HG02970 (cell line): Measurements from ENCODE around the gene ADNP.

ENCODE experiments used
- ATAC-seq: cut with Tn5 transposase; IDR thresholded peaks from one replicate; pipeline ENCODE4 v1.9.1; 2021; ENCODE audit warnings: mild to moderate bottlenecking, moderate library complexity, moderate number of reproducible peaks; ENCODE audit not compliant: unreplicated experiment, low FRiP score

ADNP gene

DNA sequence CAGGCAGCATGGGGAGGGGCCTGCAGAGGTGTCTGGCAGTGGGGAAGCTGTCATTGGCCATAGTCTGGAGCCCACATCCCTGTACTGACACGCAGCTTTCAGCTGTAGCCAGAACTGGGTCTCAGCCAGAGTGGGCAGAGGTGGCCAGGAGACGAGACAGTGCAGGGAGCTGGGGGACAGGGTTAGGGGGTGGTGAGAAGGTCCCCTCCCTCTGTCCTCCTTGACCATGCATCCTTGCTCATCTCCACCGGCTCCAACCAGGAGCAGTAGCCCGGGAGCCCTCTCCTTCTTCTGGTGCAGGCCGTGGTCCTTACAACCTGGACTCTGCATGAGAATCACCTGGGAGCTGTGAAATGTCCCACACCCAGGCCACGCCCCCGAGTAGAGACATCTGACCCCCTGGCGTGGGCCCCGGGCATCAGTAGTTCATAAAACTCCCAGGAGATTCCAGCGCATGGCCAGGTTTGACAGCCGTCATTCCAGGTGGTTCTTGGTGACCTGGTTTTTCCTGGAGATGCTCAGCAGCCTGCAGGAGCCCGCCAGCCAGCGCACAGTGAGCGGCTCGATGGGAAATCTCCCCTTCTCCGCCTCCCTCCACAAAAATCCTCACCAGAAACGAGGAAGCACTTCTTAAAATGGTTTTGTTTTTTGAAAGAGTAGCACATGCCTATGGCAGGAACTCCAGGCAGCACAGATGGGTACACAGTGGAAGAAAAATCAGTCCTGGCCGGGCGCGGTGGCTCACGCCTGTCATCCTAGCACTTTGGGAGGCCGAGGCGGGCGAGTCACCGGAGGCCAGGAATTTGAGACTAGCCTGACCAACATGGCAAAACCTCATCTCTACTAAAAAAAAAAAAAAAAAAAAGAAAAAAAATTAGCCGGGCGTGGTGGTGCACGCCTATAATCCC is 56.2 kb downstream of the ADNP start:
- no peak for ATAC-seq

DNA sequence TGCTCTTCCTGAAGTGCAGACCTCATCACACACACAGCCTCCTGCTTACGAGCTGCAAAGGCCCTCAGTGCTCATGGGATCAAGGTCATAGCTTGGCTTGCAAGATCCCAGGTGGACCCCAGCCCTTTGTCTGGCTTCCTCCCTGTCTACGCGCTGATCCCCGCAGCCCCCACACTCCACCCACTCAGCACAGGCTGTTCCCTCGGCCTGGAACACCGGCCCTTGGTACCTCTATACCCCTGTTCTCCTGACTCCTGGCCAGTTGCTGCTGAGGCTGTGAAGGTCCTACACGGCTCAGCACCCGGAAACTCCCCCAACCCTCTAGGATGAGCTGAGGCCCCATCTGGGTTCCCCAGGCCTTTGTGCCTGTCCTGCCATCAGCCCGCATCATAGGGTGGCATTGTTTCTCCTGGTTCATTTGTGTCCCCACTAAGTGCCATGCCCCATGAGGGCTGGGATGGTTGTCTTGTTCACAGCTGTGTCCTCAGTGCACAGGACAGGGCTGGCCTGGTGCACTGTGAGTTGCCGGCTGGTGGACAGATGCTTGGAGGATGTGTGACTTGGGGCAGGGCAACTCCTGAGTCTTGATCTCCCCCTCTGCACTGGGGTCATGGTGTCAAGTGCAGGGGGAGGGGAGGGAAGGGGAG is 57.0 kb downstream of the ADNP start:
- ATAC-seq: no peak

DNA sequence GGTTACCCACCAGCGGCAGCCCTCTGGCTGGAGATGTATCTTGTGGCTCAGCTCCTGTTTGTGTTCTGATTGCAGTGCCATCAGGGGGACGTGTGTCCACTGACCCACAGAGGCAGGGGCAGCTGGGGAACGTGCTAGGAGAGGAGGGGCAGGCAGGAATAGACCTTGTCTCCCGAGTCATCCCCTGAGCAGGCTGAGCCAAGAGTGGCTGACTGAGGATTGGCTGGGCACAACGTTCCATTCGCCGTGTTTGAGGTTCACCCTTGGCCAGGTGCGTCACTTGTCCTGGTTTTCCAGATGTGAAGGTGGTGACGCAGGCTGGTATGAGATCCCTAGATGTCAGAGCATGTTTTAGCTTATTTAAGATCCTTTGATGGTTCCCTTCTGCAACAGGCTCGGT is 57.7 kb downstream of the ADNP start:
- ATAC-seq: no peak

DNA sequence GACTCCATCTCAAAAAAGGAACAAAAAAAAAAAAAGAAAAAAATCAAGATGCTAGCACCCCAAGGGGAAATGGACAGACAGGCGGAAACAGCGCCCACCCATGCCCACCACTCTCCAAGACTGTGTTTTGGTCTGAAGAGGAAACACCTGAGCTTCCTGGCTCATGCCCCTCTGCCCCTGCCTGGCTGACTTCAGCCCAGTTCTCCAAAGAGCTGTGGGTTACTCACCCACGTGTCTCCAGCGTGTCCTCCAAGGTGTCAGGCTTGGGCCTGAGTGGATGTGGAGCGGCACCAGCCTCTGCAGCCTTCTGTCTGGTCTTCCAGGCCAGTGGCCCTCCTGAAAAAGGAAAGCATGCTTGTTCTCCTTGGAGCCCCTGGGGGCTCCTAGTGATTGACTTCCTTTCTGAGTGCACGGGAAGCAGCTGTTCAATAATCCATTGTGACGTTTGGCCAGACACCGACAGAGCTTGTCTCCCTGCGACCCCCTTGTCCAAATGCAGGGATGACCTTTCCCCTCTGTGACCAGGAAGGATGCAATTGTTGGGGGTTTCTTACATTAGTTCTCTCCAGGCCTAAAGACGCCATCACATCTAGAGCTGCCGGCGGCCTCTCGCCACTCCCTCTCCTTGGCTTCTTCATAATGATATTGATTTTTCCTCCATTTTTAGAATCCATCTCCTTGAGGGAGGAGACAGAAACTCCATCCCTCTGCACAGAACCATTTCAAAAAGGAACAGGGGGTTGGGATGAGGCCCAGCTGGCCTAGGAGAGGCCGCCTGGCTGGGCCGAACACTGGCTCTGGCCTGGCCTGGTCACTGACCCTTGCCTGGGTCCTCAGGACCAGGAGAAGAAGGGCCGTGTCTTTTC is 58.4 kb downstream of the ADNP start:
- ATAC-seq: no peak

DNA sequence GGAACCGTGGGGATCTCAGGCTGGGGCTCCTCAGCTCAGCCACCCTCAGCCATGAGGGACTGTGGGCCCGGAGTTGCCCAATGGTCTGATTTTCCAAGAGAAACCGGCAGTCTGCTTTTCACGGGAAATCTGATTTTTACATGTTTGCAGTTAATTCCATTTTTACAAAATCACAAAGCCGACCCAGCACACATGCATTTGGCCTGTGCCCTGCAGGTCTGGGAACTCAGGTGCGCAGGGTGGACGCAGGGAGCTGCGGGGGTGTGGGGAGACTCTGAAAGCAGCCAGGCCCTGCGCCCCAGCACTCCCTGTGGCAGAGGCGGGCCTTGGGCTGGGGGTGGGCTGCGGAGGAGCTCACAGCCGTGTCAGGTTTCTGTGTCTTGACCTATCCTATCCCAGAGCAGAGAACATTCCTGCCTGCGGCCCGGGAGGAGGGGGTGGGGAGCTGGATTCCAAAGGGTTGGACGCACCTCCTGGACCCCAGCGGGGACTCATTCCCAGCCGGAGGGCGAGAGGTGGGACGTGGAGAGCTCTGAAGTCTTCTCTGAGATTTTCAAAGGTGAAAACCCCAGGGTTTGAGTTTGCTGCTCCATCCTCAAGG is 60.6 kb downstream of the ADNP start:
- ATAC-seq: no peak

DNA sequence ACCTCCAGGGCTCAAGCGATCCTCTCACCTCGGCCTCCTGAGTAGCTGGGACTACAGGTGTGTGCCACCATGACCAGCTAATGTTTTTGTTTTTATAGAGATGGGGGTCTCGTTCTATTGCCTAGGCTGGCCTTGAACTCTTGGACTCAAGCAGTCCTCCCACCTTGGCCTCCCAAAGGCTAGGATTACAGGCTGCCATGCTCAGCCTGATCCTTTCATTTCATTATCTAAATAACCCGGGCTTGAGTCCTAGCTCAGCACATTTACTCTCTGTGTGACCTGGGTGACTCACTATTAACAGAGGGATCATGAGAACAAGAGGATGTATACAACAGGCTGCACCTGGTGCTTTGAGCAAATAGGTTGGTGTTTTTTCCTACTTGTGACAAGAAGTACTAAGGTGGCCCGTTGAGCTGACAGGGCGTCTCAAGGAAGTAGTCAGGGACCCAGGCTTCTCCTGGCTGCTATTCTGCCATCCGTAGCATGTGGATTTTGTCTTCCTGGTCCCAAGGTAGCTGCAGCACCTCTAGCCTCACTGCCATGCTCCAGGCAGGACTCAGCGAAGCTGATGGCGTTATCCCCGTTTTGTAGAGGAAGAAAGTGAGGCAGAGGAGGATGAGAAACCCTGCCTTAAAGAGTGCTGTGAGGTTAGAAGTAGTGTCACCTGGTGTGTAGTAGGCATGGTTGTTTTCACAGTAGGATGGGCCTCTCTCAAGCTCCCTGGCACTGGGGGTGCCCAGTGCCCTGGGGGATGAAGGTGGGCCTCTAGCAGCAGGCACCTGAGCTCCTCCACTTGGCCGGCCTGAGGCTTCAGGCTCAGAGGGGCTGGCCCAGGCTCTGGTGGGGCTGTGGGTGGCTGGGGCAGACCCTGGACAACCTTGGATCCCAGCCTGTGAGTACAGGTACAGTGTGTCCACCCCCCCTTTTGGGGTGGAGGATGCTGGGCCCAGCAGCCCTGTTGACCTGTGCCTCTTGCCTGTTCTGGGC is 62.4 kb downstream of the ADNP start:
- ATAC-seq: no peak

DNA sequence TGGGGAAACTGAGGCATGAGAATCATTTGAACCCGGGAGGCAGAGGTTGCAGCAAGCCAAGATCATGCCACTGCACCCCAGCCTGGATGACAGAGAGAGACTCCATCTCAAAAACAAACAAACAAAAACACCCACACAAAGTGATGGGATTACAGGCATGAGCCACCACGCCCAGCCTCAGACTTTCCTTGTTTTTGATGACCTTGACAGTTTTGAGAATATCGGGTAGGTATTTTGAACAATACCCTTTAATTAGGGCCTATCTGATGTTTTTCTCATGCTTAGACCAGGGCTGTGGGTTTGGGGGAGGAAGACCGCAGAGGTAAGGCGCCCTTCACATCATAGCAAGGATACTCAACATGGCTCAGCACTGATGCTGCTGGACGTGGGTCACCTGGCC is 63.4 kb downstream of the ADNP start:
- no peak for ATAC-seq

DNA sequence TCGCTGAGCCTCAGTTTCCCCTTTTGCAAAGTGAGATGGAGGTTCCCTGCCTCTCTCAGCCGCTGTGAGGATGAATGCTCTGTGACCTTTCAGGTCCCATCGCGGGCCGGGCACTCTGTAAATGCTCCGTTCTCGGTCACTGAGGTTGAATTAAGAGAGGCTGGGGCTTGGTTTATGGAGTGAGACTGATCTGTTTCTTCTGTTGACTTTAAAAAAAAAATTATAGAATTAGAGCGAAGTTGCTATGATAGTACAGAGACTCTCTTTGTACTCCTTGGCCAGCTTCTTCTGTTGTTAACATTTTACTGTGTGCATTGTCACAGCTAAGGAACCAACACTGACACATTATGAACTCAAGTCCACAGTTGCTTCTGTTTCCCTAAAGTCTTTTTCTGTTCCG is 64.4 kb downstream of the ADNP start:
- no peak for ATAC-seq

DNA sequence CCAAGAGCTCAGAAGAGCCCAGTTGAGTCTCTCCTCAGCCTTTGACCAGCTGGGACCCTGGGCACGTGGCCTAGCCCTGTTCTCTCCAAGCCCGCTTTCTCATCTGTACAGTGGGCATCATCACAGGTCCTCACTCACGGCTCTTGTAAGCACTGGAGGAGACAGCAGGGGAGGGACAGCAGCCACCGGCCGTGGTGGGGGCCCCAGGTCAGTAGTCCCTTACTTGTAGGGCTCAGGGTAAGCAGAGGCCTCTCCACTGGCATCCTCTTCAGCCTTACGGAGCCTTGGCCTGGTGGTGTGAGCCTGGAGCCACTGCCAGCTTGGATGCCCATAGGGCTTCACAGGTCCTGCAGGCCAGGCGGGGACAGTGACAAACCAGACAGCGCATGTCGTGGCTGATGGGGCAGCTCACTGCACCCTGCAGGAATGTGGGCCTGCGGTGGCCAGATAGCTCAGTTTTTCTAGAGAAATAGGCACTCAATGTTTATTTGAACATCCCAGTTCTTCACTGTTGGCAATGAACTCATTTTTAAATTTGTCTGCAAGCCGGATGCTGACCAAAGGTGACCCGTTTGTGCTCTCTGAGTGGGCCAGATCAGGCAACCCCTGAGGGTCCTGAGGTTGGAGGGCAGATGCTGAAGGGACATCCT is 65.1 kb downstream of the ADNP start:
- ATAC-seq: no peak

DNA sequence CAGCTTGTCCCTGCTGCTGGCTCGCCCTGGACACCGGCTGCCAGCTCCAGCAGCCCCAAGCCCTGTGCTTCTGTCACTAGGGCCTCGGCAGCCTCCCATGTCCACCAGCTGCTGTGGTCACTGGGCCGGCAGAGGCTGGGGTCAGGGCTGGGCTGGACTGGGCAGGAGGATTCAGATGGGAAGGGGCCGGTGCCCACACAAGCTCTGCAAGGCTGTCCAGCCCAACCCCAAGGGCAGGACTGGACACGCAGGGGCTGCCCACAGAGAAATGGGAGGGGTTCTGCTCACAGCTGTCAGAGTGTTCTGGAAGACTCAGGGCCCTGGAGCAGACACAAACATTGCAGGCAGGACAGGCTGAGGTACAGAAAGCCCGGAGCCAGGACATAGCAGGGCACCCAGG is 65.6 kb downstream of the ADNP start:
- no peak for ATAC-seq

DNA sequence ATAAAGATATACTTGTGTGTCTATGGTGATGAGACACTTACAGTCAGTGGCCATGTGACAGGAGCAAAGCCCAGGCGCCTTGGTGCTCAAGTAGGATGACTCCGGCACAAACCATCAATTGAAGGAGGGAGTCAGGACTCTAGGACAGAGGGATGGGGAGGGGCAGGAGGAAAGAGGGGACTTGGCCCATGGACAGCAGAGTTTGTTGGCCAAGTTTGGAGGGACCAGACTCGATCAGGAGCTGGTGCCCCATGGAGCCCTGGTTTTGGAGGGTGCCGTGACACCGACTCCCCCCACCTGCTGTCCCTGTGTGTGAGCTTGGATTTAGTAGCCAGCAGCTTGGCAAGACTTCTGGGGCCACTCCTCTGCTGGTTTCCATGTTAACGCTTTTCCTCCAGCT is 66.1 kb downstream of the ADNP start:
- no peak for ATAC-seq

DNA sequence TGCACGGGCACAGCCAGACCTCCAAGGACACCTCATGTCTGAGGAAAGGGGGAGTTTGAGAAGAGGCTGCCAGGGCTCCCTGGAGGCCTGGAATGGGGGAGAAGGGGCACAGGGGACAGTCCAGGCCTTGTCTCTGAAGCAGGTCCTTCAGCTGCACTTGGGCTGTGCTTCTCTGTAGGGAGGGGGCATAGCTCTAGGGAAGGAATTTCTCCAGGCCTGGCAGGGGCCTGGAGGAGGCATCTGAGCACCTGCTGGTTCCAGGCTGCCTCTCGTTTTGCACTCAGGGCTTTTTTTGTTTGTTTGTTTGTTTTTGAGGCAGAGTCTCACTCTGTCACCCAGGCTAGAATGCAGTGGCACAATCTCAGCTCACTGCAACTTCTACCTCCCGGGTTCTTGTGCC is 68.7 kb downstream of the ADNP start:
- no peak for ATAC-seq

DNA sequence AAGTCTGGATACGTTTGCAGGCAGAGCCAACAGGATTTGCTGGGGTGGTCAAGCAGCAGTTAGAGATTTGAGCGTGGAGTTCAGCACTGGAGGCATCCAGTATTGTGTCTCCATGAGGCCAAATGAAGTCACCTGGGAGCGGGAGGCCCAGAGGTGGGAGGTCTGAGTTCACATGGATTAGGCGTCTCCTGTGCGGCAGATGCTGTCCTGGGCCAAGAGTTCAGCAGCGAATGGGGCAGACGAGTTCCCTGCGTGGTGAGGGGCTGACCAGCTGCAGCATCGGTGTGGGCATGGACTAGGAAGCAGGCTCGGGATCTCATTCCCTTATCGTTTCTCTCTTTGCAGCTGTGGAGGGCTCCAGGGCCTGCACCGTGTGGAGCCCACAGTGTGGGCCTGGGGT is 70.2 kb downstream of the ADNP start:
- no peak for ATAC-seq

DNA sequence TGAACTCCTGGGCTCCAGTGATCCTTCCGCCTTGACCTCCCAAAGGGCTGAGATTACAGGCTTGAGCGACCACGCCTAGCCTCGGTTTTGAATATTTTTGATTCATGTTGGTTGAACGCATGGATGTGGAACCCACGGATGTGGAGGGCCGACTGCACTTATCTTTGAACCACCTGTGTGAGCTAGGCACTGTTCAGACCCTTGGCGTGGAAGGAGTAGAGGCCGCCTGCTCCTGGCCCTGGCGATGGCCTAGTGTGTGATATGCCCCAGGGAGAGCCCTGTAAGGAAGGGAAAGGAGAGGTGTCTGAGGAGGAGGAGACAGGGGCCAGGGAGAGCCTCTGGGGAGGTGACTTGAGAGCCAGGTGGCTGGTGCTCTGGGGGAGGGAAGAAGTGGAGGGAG is 72.1 kb downstream of the ADNP start:
- ATAC-seq: no peak

DNA sequence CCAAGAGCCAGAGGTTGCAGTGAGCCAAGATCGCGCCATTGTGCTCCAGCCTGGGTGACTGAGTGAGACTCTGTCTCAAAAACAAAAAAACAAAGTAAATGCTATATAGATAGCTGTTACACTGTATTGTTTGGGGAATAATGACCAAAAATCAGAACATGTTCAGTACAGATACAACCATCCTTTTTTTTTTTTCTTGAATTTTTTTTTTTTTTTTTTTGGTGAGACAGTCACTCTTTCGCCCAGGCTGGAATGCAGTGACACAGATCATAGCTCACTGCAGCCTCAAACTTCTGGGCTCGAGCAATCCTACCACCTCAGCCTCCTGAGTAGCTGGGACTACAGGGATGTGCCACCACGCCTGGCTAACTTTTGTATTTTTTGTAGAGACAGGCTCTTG is 72.7 kb downstream of the ADNP start:
- no peak for ATAC-seq

DNA sequence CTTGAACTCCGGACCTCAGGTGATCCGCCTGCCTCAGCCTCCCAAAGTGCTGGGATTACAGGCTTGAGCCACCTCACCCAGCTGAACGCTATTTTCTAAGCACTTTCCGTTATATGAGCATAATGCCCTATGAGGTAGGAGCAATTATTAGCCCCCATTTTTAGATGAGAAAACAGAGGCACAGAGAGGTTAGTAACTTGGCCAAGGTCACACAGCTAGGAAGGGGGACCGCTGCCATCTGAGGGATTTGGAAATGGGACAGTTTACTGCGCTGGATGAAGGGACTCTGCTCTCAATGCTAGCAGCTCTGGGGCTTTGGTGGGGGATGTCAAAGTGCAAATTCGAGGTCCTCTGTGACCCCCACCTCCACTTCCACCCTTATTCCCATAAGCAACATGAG is 73.9 kb downstream of the ADNP start:
- no peak for ATAC-seq

DNA sequence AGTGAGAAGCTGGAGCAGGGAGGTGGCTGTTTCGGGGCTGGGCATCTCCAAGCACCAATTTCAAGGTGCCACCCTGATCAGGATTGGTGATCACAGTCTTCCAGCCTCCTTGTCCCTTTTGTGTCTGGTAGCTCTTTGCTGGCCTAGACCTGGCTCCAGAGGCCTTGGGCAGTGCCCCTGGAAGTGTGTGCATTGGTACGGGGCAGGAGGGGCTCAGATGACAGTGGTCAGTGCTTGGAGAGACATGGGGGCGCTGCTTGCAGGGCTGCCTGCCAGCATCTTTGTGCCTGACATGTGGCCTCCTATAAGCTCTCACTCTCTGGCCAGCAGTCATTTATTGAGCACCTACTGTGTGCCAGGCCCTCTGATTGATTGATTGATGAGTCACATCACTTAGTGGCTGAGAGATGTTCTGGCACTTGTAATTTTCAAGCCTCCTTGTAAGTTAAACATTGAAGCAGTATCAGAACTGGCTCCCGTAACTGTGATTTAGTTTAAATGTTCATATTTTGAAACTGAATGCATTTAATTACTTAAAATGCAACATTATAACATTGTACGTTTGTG is 74.7 kb downstream of the ADNP start:
- no peak for ATAC-seq

DNA sequence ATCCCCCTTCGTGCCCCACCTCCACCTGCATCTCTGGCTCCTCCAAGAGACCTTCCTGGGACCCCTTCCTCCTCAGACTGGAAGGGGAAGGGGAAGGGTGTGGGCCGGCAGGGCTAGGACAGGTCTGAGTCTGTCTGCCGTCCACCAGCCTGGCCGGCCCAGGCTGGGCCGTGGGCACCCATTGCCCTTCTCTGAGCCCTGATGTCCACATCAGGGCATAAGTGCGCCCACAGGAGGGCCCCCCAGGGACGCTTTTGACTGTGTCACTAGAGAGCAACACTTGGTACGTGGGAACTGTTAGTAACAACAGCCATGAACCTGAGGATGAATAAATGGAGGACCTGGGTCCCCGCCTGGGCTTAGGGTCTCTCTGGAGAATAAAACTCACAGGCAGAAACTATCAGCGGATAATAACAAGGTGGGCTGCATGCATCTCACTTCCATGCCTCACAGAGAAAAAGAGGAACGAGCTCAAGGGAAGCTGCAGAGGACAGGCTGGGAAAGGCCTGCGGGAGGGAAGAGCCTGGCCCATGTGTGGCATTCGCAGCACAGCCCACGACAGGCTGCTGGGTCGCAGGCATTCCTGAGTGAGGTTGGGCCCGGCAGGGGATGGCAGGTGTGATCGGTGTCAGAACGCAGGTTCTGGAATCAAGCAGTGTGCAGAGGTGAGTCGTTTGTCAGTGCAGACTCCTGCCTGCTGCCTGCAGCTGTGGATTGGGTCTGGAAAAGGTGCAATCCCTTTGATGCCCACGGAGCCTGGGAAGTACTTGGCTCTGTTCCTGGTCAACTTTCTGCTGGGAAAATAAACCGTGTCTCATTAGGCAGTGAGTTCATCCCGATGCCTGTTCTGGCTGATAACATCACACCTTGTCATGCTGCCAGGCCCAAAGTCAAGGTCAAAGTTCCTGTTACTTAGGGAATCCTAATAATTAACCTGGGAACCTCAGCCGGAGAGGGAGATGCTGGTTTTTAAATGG is 75.5 kb downstream of the ADNP start:
- ATAC-seq: no peak
